Spleen (tissue), 7 donors: Measurements from ENCODE around the gene DDX41.

Experiments used
- CTCF ChIP-seq, 11 experiments: fragments of 200-600 bp in 7 of 11; fragments of 450-650 bp in 4 of 11; sonication (generic) in 4 of 11; IDR thresholded peaks in 8 of 11; conservative IDR thresholded peaks in 3 of 11; 1 replicate in 7 of 11; 2 replicates in 4 of 11; pipeline versions ENCODE4 v1.4.0 to v1.8.0; 2016 to 2021; ENCODE audit warnings: antibody characterized with exemption in 11 of 11, inconsistent platforms in 4 of 11, mild to moderate bottlenecking in 1 of 11
- POLR2A ChIP-seq, 3 donors: fragments of 450-650 bp; IDR thresholded peaks; one replicate each; pipeline ENCODE4 v1.5.1; 2017; ENCODE audit warnings: antibody characterized with exemption in 3 of 3, mild to moderate bottlenecking in 1 of 3
- donor health status: DM: no; HTN: no; CAD: no; lungs with moderate emphysema.
- donor health status: DM: no; HTN: no; CAD: no.
- donor health status: DM: no; HTN: no; CAD: no.

- TF ChIP-seq CTCF (IDR thresholded peaks at IDR 0.05 in 8 of 11, conservative IDR thresholded peaks at IDR 0.05 in 3 of 11) (no peak), POLR2A (IDR thresholded peaks at IDR 0.05) (no peak)
Measured at GRCh38 chr5:177465044-177465443, 51.7 kb downstream of the DDX41 start.
